GM15510 (cell line): Measurements from ENCODE around the gene CELF5.

Experiments
- POLR2A ChIP-seq: IDR thresholded peaks from 3 replicates; pipeline ENCODE4 v1.6.1; 2011; ENCODE audit warnings: borderline replicate concordance; ENCODE audit not compliant: insufficient read length; ENCODE audit errors: extremely low read depth

The CELF5 gene

DNA sequence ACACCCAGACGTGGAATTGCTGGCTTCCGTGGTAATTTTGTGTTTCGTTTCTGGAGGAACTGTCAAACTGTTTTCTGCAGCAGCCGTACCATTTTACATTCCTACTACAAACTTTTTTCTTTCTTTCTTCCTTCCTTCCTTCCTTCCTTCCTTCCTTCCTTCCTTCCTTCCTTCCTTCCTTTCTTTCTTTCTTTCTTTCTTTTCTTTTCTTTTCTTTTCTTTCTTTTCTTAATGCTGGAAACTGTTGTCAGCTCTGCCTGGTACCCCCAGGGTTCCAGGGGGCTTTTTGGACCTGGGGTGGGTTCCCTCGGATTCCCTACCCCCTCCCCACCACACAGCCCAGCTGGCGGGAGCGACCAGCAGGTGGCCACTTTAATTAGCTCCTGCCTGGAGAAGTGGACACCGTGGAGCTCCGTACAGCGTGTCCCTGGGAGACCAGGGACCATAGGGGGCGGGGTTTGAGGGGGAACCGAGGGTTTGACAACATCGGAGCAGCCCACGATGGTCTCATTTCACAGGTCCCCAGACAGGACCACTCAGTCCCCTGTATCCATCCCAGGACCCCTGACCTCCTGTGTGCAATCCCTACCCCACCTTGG is 24.4 kb downstream of the CELF5 start:
- no peak for TF ChIP-seq POLR2A

DNA sequence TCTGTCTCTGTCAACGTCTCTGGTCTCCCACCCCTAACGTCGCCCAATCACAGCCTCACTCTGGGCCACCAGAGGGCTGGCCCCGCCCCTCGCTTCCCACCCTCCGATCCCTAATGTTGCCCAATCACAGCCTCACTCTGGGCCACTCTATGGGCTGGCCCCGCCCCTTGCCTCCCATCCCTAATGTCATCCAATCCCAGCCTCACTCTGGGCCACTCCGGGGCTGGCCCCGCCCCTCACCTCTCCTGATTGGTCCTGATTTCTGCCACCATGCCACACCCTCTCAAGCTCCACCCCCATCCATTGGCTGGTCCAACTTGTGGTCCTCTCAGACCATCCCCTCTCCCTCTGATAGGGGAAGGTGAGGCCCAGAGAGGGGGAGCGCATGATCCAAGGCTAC is 24.9 kb downstream of the CELF5 start:
- TF ChIP-seq POLR2A, result no peak

DNA sequence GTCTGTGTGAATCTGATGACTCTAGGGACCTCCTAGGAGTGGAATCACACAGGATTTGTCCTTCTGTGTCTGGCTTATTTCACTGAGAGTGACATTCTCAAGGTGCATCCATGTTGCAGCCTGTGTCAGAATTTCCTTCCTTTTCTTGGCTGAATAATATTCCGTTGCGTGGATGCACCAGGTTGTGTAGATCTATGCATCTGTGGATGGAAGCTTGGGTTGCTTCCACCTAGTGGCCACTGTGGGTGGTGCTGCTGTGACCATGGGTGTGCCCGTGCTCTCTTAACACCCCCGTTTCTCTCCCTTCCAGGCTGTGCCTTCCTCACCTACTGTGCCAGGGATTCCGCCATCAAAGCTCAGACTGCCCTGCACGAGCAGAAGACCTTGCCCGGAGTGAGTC is 26.2 kb downstream of the CELF5 start:
- no peak for TF ChIP-seq POLR2A

DNA sequence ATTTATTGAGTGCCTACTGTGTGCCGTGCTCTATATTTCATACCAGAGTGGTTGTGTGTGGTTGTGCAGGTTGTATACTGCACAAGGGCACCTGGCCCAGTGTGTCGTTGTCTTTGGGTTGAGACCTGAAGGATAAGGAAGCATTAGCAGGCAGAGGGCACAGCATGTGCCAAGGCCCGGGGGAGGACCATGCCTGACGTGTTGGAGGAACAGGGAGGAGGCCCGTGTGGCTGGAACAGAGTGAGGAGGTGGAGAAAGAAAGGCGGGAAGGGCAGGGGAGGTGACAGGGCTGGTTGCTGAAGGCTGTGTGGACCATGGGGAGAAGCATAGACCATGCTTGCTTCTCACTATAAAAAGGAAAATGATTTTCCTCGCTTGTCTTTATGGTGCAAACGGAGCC is 26.8 kb downstream of the CELF5 start:
- TF ChIP-seq POLR2A, result no peak

DNA sequence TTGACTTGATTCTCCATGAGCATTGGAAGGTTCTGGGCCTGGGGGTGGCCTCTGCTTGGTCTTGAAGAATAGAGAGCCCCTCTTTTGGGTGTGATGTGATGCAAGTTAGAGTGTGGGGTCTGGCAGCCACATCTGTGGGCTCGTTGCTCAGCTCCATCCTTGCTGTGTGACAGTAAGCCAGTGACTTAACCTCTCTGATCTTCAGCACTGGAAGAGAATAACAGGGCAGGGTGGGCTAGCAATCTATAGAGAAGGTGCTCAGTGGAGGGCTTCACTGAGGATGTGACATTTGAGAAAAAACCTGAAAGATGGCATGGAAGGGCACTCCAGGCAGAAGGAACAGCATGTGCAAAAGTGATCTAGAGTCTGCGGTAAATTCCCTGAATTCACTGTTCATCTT is 28.2 kb downstream of the CELF5 start:
- TF ChIP-seq POLR2A, result no peak

DNA sequence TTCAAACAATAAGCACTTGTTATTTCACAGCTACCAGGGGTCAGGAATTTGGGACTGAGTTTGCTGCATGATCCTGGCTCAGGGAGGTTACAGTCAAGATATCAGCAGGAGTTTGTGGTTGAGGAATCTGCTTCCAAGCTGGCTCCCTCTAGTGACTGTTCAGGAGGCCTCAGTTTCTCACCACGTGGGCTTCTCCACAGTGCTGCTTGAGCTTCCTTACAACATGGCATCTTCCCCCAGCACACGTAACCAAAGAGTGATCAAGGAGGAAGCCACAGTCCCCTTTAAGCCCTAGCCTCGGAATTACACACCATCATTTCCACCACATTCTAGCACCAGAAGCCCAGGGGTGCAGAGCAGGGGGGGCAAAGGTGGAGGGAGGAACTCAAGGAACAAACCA is 28.8 kb downstream of the CELF5 start:
- no peak for TF ChIP-seq POLR2A

DNA sequence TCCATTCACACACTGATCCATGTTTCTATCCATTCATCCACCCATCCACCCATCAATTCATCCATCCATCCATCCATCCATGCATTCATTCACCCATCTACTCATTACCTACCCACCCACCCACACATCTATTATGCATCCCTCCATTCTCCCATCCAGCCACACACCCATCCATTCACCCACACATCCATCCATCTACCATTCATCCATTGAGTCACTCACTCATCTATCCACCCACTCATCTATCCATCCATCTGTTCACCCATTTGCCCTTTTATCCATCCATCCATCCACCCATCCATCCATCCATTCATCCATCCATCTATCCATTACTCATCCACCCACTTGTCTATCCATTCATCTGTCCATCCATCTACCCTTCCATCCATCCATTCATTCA is 30.1 kb downstream of the CELF5 start:
- TF ChIP-seq POLR2A, result no peak

DNA sequence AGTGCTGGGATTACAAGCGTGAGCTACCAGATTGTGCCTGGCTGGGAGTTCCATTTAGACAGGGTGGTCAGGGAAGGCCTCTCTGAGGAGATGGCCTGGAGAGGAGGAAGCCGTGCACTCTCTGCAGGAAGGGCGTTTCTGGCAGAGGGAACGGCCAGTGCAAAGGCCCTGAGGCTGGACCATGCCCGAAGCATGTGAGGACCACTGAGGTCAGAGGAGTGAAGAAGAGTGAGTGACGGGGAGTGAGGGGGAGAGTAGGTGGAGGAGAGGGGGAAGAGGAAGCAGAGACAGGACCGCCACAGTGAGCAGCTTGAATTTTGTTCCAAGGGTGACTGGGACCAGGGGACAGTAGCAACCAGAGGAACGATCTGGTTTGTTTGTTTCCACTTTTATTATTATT is 32.6 kb downstream of the CELF5 start:
- TF ChIP-seq POLR2A, result no peak

DNA sequence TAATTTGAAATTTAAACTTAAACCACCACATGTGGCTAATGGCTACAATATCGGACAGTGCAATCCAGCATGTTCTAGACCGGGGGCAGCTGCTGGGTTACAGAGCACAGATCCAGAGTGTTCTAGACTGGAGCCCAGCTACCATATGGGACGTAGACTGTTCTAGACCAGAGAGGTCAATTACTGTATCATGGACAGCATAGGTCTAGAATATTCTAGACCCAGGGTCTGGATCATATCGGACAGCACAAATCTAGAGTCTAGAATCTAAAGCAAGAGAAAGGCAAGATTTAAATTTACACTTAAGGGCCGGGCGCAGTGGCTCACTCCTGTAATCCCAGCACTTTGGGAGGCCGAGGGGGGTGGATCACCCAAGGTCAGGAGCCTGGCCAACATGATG is 37.9 kb downstream of the CELF5 start:
- no peak for TF ChIP-seq POLR2A

DNA sequence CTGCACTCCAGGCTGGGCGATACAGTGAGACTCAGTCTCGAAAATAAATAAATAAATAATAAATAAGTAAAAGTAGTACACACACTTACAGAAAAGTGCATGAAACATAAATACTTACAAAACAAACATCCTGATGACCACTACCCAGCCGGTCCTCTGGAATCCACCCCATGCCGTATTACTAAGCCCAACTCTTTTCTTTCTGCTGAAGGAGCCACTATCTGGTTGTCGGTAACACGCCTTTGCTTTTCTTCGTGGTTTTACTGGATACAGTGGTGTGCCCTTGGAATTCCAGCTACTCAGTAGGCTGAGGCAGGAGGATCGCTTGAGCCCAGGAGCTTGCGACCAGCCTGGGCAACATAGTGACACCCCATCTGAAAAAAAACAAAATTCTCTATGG is 39.4 kb downstream of the CELF5 start:
- TF ChIP-seq POLR2A, result no peak

DNA sequence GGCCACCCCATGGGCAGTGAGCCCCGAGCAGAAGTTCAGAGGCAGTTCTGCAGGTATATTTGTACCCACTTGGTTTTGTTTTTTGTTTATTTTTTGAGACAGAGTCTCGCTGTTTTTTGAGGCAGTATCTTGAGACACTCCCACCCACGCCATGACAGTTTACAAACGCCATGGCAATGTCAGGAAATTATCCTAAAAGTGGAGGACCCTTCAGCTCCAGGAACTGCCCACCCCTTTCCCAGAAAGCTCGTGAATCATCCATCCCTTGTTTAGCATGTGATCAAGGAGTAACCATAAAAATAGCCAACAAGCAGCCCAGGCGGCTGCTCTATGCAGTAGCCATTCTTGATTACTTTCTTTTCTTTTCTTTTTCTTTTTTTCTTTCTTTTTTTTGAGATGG is 41.0 kb downstream of the CELF5 start:
- TF ChIP-seq POLR2A, result no peak

DNA sequence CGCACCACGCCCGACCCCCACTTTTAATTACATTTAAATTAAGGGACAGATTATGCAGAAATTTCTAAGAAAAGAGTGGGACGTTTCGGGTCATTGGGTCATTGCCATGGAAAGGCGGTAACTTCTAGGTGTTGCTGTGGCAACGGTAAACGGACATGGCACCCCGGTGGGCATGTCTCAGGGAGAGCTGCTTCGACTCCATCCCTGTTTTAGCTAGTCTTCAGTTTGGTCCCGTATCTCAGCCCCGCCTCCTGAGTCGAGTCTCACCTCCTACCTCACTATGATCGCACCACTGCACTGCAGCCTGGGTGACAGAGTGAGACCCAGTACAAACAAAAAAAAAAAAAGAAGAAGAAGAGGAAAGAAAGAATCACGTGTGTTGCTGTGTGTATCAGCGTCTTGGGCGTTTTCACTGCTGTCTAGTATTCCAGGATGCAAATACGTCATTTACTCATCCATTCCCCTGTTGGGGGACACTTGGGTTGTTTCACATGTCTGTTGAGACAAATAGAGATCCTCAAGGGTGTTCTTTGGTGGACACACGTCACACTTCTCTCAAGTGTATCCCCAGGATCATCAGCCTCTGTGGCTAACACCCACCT is 41.7 kb downstream of the CELF5 start:
- TF ChIP-seq POLR2A, result no peak

DNA sequence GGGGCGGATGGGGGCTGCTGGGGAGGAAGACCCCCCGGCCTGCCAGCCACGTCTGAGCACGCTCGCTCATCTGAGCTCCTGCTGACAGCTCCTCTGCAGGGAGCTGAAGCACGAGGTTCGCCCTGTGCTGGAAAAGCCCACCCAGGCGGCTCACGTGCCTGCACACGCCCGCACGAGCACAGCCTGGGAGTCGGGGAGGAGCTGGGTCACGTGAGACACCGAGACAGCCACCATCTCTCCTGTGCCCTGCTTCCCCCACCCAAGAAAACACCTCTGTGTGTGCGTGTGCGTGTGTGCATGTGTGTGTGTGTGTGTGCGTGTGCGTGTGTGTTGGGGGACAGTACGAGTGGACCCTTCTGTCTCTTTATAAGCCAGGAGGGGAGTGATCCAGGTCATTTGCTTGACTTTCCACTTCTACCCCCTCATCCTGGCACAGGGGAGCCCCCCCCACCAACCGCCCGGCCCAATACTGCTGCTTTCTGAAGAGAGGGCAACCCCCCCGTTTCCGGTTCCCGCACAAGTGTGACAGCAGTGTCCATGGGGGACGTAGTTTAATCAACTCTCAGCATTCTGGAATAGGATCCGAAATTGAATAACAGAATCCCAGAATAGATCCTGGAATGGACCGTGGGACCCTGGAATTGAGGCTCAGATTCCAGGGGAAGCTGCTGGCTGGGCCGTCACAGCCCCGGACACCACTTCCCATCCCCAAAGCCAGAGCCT is 42.5 kb downstream of the CELF5 start:
- TF ChIP-seq POLR2A, result no peak

DNA sequence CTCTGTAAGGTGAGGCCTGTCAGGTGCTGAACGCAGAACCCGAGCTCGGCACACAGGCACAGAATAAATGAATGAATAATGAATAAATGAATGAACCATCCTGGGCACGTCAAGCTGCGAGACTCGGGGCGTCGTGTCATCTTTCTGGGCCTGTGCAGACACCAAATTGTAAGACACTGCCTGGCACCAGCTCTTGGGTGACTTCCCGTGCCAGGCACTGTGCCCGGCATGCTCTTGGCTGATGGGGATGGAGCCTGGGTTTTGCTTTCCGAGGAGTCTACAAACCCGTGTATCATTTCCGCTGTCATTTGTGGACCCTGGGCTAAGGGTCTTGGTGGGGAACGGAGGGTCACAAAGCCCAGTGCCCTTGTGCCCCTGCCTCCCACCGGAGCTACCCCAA is 43.9 kb downstream of the CELF5 start:
- no peak for TF ChIP-seq POLR2A

DNA sequence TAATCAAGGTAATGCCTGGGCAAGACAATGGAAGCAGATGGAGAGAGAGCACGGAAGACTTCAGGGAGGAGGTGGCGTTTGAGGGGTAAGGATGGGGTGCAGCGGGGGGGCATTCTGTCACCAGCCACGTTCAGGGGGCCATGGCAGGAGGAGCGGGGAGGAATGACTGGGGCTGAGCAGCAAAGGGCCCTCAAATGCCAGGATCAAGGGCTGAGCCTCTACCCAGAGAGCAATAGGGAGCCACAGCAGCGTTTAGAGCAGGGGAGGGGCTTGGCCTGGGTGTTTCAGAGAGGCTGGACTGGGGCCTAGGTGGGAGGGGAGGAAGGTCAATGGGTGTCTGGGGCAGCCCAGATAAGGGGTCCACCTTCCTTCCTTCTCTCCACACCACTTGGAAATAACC is 44.3 kb downstream of the CELF5 start:
- TF ChIP-seq POLR2A, result no peak

DNA sequence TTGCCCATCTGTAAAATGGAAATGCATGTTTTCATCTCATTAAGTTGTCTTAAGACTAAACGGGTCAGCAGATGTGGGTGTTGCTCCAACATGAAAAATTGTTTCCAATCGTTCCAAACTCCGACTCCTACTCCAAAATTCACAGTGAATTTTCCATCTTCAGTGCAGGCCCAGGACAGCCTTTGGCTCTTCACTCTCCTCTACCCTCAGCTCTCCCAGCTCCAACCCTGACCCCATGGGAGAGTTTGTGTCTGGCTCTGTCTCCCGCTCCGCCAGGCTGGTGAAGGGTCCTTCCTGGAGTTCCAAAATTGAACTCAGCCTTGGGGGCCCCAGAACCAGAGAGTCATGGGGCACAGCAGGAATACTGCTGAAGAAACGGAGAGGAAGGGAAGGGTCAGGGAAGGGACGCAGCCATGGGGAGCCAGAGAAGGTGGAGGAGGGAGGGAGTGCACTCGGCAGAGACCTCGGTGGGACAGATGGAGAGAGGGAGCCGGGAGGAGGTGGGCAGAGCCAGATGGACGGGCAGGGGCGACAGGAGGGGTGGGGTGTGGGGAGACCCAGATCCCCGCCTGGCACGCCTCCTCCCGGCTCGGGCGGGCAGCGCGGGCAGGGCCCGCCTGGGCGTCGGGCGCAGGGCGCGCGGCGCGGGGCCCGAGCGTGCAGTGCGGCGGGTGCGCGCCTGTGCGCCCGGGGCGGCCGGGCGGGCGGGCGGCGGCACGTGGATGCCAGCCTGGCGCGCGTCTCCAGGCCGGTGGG is 45.6 kb downstream of the CELF5 start:
- TF ChIP-seq POLR2A, result no peak

DNA sequence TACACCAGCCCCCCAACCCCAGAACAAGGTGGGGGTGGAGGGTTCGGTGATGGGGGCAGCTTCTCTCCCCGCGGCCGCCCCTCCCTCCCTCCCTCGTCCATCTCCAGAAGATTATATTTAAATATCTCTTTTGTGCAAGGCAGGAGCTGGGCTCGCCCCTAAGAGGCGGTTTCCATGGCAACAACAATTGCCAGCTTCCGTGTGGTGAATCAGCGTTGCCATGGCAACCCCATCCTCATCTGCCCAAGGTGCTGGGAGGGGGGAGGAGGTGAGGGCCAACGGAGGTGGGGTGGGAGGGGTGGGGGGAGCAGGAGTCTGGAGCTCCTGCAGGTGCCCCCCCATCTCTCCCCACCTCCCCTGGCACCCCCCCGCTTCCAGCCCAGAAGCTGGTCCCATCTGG is 46.4 kb downstream of the CELF5 start:
- TF ChIP-seq POLR2A, result no peak
